ENCODE data around the gene EPM2A.

DNA sequence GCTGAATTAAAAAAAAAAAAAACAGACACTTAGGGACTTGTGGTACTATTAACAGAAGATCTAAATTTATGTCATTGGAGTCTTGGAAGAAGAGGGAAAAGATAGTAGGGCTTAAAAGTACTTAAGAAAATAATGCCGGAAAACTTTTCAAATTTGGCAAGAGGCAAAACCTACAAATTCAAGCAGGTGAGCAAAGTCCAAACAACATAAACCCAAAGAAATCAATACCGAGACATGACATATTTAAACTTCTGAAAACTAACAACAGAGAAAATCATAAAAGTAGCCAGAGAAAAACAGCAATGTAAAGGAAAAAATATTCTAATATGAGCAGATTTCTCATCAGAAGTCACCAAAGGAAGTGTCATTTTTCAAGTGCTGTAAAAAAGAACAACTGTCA is 44.4 kb downstream of the EPM2A start:
- TF ChIP-seq, protein P1, sequence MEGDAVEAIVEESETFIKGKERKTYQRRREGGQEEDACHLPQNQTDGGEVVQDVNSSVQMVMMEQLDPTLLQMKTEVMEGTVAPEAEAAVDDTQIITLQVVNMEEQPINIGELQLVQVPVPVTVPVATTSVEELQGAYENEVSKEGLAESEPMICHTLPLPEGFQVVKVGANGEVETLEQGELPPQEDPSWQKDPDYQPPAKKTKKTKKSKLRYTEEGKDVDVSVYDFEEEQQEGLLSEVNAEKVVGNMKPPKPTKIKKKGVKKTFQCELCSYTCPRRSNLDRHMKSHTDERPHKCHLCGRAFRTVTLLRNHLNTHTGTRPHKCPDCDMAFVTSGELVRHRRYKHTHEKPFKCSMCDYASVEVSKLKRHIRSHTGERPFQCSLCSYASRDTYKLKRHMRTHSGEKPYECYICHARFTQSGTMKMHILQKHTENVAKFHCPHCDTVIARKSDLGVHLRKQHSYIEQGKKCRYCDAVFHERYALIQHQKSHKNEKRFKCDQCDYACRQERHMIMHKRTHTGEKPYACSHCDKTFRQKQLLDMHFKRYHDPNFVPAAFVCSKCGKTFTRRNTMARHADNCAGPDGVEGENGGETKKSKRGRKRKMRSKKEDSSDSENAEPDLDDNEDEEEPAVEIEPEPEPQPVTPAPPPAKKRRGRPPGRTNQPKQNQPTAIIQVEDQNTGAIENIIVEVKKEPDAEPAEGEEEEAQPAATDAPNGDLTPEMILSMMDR (IDR thresholded peaks at IDR 0.05) = no peak
- TF ChIP-seq POLR2A (IDR thresholded peaks at IDR 0.05) = no peak

Data from right lobe of liver (tissue), 4 donors.